ENCODE results near the gene PMCH. TPM values are rescaled to one million over a fixed set of nuclear protein-coding genes. Genes with fewer than 3 reads are reported as not detected.

The PMCH gene
- not detected in 2 replicates for total RNA-seq (2013; cell fraction: nucleolus; rRNA removed)
- total RNA-seq (2014; rRNA removed) (0.49 TPM in 1 of 2 replicates, not detected in the other), total RNA-seq (2014; rRNA removed; fragmentation: Illumina TruSeq; extraction: Trizol) (not detected in 2 replicates), total RNA-seq (2021) (not detected in 2 replicates), polyA plus RNA-seq (2011; rRNA removed) (not detected in 2 replicates), polyA plus RNA-seq (2014; fragmentation: Illumina TruSeq; extraction: Trizol) (0.35 TPM in 1 of 2 replicates, not detected in the other), polyA plus RNA-seq (2014; fragmentation: Nextera tagmentation; extraction: Ambion mirVana) (1 to 10 TPM in 1 of 2 experiments, under 1 TPM in 1; 0.64 to 1.1 TPM), polyA plus RNA-seq (2014; rRNA removed) (0.15 and 0.54 TPM in 2 replicates), polyA plus RNA-seq (2016; fragmentation: Nextera tagmentation; extraction: Ambion mirVana) (1 to 10 TPM; 1.0 to 2.1 TPM), polyA minus RNA-seq (2011; rRNA and poly(A)+ RNA removed) (not detected in 2 replicates), Bru-seq, nascent RNA (percentile 33 among the genes with signal in this experiment), BruChase-seq, experiment 1, labeled RNA remaining after a 6-hour chase (percentile 30 among the genes with signal in this experiment), BruChase-seq, experiment 2, labeled RNA remaining after a 2-hour chase (percentile 30 among the genes with signal in this experiment)
- not detected for polyA plus RNA-seq (2011; ENCODE audit: low read depth)
- polyA plus RNA-seq (2011; cell fraction: cytosol; rRNA removed), result not detected in 2 replicates
- not detected in 2 replicates for polyA plus RNA-seq (2011; cell fraction: nucleus; rRNA removed)
- polyA plus RNA-seq (2012), result 0.29 TPM in 1 of 2 replicates, not detected in the other
- polyA minus RNA-seq (2011; cell fraction: cytosol; rRNA and poly(A)+ RNA removed), result not detected in 2 replicates
- polyA minus RNA-seq (2011; cell fraction: nucleus; rRNA and poly(A)+ RNA removed), result not detected in 2 replicates
- long read RNA-seq, experiment 1, result 0 reads
- long read RNA-seq, experiment 2, result 0 reads

- SMC1A ChIA-PET (ENCODE audit: uncharacterized antibody, unreplicated experiment), result interaction anchor here (0.9 to 2.7 kb wide), 2 partner anchors 11 to 26 kb away, joined by 3 to 5 read pairs; no protein-coding TSS in a partner anchor
- TF ChIP-seq, protein P1, sequence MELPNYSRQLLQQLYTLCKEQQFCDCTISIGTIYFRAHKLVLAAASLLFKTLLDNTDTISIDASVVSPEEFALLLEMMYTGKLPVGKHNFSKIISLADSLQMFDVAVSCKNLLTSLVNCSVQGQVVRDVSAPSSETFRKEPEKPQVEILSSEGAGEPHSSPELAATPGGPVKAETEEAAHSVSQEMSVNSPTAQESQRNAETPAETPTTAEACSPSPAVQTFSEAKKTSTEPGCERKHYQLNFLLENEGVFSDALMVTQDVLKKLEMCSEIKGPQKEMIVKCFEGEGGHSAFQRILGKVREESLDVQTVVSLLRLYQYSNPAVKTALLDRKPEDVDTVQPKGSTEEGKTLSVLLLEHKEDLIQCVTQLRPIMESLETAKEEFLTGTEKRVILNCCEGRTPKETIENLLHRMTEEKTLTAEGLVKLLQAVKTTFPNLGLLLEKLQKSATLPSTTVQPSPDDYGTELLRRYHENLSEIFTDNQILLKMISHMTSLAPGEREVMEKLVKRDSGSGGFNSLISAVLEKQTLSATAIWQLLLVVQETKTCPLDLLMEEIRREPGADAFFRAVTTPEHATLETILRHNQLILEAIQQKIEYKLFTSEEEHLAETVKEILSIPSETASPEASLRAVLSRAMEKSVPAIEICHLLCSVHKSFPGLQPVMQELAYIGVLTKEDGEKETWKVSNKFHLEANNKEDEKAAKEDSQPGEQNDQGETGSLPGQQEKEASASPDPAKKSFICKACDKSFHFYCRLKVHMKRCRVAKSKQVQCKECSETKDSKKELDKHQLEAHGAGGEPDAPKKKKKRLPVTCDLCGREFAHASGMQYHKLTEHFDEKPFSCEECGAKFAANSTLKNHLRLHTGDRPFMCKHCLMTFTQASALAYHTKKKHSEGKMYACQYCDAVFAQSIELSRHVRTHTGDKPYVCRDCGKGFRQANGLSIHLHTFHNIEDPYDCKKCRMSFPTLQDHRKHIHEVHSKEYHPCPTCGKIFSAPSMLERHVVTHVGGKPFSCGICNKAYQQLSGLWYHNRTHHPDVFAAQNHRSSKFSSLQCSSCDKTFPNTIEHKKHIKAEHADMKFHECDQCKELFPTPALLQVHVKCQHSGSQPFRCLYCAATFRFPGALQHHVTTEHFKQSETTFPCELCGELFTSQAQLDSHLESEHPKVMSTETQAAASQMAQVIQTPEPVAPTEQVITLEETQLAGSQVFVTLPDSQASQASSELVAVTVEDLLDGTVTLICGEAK (IDR thresholded peaks at IDR 0.05; ENCODE audit: borderline replicate concordance), result no peak
- TF ChIP-seq, protein P2, sequence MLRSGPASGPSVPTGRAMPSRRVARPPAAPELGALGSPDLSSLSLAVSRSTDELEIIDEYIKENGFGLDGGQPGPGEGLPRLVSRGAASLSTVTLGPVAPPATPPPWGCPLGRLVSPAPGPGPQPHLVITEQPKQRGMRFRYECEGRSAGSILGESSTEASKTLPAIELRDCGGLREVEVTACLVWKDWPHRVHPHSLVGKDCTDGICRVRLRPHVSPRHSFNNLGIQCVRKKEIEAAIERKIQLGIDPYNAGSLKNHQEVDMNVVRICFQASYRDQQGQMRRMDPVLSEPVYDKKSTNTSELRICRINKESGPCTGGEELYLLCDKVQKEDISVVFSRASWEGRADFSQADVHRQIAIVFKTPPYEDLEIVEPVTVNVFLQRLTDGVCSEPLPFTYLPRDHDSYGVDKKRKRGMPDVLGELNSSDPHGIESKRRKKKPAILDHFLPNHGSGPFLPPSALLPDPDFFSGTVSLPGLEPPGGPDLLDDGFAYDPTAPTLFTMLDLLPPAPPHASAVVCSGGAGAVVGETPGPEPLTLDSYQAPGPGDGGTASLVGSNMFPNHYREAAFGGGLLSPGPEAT (IDR thresholded peaks at IDR 0.05; ENCODE audit: low read depth), result peak; percentile 50; the same call in 1 of the 2 replicates
- TF ChIP-seq MEF2B (IDR thresholded peaks at IDR 0.05; ENCODE audit: partially characterized antibody, poor library complexity, severe bottlenecking) (peak; percentile 43), ATF7 (IDR thresholded peaks at IDR 0.05; ENCODE audit: low read depth) (peak; percentile 70), ZNF24 (IDR thresholded peaks at IDR 0.05) (0 out of 2 replicates have a peak, but pooled peaks have one; percentile 41), MTA2 (IDR thresholded peaks at IDR 0.05; ENCODE audit: low read depth) (peak; percentile 64), EP300 (IDR thresholded peaks at IDR 0.05; ENCODE audit: borderline replicate concordance in 1 of 2, control insufficient read depth in 1 of 2, low read depth in 2 of 2, low read length in 2 of 2) (peak in 1 of 2 experiments; percentile 45; a peak in 1 of 4 replicates)
- TF ChIP-seq, protein P3, sequence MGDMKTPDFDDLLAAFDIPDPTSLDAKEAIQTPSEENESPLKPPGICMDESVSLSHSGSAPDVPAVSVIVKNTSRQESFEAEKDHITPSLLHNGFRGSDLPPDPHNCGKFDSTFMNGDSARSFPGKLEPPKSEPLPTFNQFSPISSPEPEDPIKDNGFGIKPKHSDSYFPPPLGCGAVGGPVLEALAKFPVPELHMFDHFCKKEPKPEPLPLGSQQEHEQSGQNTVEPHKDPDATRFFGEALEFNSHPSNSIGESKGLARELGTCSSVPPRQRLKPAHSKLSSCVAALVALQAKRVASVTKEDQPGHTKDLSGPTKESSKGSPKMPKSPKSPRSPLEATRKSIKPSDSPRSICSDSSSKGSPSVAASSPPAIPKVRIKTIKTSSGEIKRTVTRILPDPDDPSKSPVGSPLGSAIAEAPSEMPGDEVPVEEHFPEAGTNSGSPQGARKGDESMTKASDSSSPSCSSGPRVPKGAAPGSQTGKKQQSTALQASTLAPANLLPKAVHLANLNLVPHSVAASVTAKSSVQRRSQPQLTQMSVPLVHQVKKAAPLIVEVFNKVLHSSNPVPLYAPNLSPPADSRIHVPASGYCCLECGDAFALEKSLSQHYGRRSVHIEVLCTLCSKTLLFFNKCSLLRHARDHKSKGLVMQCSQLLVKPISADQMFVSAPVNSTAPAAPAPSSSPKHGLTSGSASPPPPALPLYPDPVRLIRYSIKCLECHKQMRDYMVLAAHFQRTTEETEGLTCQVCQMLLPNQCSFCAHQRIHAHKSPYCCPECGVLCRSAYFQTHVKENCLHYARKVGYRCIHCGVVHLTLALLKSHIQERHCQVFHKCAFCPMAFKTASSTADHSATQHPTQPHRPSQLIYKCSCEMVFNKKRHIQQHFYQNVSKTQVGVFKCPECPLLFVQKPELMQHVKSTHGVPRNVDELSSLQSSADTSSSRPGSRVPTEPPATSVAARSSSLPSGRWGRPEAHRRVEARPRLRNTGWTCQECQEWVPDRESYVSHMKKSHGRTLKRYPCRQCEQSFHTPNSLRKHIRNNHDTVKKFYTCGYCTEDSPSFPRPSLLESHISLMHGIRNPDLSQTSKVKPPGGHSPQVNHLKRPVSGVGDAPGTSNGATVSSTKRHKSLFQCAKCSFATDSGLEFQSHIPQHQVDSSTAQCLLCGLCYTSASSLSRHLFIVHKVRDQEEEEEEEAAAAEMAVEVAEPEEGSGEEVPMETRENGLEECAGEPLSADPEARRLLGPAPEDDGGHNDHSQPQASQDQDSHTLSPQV (IDR thresholded peaks at IDR 0.05), result peak; percentile 34; the same call in 1 of the 2 replicates
Observed at GRCh38 chr12:102197789-102198188, at the start of gene PMCH. Gene PMCH, minus strand, starts transcription at chr12:102197833. Its CDS starts 63 bp downstream, at chr12:102197770.

More at GRCh38 chr12:102197789-102198188, at the start of gene PMCH:
- CTCF ChIA-PET, result interaction anchor here (0.9 to 1.2 kb wide), 3 partner anchors 18 to 346 kb away, joined by 3 read pairs; no protein-coding TSS in a partner anchor
- H3K4me3 ChIP-seq, result no peak within 1 kb of the TSS
- BruUV-seq (replicated peaks), result no TSS peak
- intact Hi-C loops (cut with micrococcal nuclease; ENCODE audit: unreplicated experiment), result no loop called here
- DNase-seq (ENCODE audit: low read depth, low spot score), result peak; percentile 24
- no peaks in the 10 kb centered on the region for H3K36me3 ChIP-seq (ENCODE audit: control insufficient read depth in 2 of 2, insufficient read depth in 2 of 2, low read length in 1 of 2)
- no peak within 1 kb of the TSS for H3K9ac ChIP-seq (ENCODE audit: control insufficient read depth, insufficient read depth, low read length)
- H3K9me3 ChIP-seq (replicated peaks; ENCODE audit: control insufficient read depth, insufficient read depth, low read length), result no peaks in the 10 kb centered on the region
- 0% methylated on average over 1 of the region's 1 CpG for WGBS (ENCODE audit: insufficient coverage, insufficient replicate concordance, low lambda C conversion rate, missing lambda C conversion rate)
- RAD21 ChIA-PET (ENCODE audit: unreplicated experiment), result no interaction called here
- POLR2A ChIA-PET, result no interaction called here
- H3K27me3 ChIP-seq (replicated peaks in 1 of 2; ENCODE audit: control insufficient read depth in 2 of 2, insufficient read depth in 2 of 2, low read length in 1 of 2), result no peaks in the 10 kb centered on the region
- ATAC-seq, result peak; percentile 89
- H3K4me2 ChIP-seq (ENCODE audit: control insufficient read depth, insufficient read depth), result 0 out of 2 replicates have a peak within 1 kb of the TSS, but pooled peaks have one; percentile 9
- FAIRE-seq, result no peak
- no peak within 1 kb of the TSS for H2AFZ ChIP-seq (ENCODE audit: control insufficient read depth, low read depth, low read length)
- no peaks in the 10 kb centered on the region for H3K79me2 ChIP-seq (ENCODE audit: control insufficient read depth, insufficient read depth, low read length)
- no peaks in the 10 kb centered on the region for H4K20me1 ChIP-seq (ENCODE audit: control insufficient read depth, insufficient read depth)
- in situ Hi-C loops (cut with MboI), result no loop called here
- H3K4me1 ChIP-seq (ENCODE audit: control insufficient read depth, insufficient read depth, low read length), result no peaks in the 10 kb centered on the region
- peak within 1 kb of the TSS; percentile 27; the same call in 1 of the 2 replicates for H3K27ac ChIP-seq (ENCODE audit: control insufficient read depth, insufficient read depth)
